ENCODE measurements around the gene ASPSCR1. TPM values are rescaled to one million over a fixed set of nuclear protein-coding genes. Genes with fewer than 3 reads are reported as not detected.

Gene ASPSCR1
- total and polyA plus RNA-seq, 2 of the 8 experiments (the other 6 are each of a cell fraction or from before 2014, with no cell fraction given), result 33.3 to 43.7 TPM

DNA sequence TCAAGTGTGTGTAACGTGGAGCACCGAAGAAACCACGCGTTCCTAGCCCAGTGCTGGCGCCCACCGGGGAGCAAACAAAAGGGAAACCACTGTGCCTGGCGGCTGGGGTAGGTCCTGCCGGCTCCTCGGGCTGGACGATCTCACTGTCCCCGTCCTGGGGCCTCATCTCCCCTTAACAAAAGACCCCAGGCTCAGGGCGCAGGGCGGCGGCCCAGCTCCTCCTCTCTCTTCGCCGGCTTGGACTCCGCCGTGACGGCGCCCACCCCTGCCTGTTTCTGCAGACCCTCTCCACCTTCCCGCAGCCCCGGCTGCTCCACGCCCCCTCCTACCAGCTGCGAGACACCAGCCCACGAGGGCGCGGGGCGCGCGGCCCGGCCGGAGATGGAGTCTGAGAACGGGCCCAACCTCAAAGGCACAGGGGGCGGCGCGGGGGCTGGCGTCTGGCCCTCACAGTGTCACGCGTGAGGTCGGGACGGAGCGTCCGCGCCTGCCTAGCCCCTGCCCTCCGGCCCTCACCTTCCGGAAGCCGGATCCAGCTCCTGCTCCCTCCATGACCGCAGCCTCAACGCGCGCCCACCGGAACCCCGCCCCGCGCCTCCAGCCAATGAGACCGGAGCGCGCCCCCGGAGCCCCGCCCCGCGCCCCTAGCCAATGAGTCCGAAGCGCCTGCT is 45.0 kb downstream of the ASPSCR1 start, which contains the start of gene CENPX (continued):
- TF ChIP-seq SIRT6 (IDR thresholded peaks at IDR 0.05; ENCODE audit: low read length) (no peak), HDAC2 (IDR thresholded peaks at IDR 0.05; ENCODE audit: borderline replicate concordance in 1 of 2, low read depth in 2 of 2, low read length in 2 of 2) (0 out of 4 replicates have a peak, but pooled peaks of 1 of the 2 experiments have one; percentile 43), JUN (IDR thresholded peaks at IDR 0.05; ENCODE audit: low read depth, low read length) (no peak), CEBPB (IDR thresholded peaks at IDR 0.05; ENCODE audit: low read depth, low read length) (no peak), CTBP2 (IDR thresholded peaks at IDR 0.05; ENCODE audit: borderline replicate concordance, insufficient read depth, insufficient read length, low read length) (no peak), BACH1 (IDR thresholded peaks at IDR 0.05; ENCODE audit: low read length) (no peak), HDAC6 (IDR thresholded peaks at IDR 0.05; ENCODE audit: low read depth, low read length) (no peak), POU5F1 (IDR thresholded peaks at IDR 0.05; ENCODE audit: low read depth, low read length) (no peak), BCL11A (IDR thresholded peaks at IDR 0.05; ENCODE audit: low read depth in 2 of 2, low read length in 2 of 2) (no peak), GABPA (IDR thresholded peaks at IDR 0.05; ENCODE audit: borderline replicate concordance, insufficient read depth, low read length) (no peak), SRF (IDR thresholded peaks at IDR 0.05; ENCODE audit: low read depth, low read length) (no peak), CTCF (IDR thresholded peaks at IDR 0.05; ENCODE audit: control extremely low read depth in 1 of 3, insufficient read depth in 1 of 3, low read depth in 1 of 3, low read length in 3 of 3) (no peak), NANOG (IDR thresholded peaks at IDR 0.05; ENCODE audit: insufficient read depth, low read depth, low read length, poor library complexity, severe bottlenecking) (no peak), TBP (IDR thresholded peaks at IDR 0.05; ENCODE audit: low read depth, low read length) (peak; percentile 34; the same call in 1 of the 2 replicates), EP300 (IDR thresholded peaks at IDR 0.05; ENCODE audit: borderline replicate concordance in 1 of 2, low read depth in 2 of 2, low read length in 2 of 2) (no peak), POLR2A (IDR thresholded peaks at IDR 0.05; ENCODE audit: control extremely low read depth in 1 of 2, low read depth in 2 of 2, low read length in 2 of 2) (peak in 1 of 2 experiments; percentile 35; a peak in 1 of 3 replicates), ASH2L (IDR thresholded peaks at IDR 0.05; ENCODE audit: low read length) (no peak), NRF1 (IDR thresholded peaks at IDR 0.05; ENCODE audit: low read depth, low read length) (no peak), KDM1A (IDR thresholded peaks at IDR 0.05; ENCODE audit: borderline replicate concordance, low read length) (no peak)
- TF ChIP-seq, protein P1, sequence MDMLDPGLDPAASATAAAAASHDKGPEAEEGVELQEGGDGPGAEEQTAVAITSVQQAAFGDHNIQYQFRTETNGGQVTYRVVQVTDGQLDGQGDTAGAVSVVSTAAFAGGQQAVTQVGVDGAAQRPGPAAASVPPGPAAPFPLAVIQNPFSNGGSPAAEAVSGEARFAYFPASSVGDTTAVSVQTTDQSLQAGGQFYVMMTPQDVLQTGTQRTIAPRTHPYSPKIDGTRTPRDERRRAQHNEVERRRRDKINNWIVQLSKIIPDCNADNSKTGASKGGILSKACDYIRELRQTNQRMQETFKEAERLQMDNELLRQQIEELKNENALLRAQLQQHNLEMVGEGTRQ (IDR thresholded peaks at IDR 0.05; ENCODE audit: low read length), result no peak
